Measurements from ENCODE around the gene KLHDC10.

- no peak for TF ChIP-seq EZH2 (IDR thresholded peaks at IDR 0.05; ENCODE audit: borderline replicate concordance, insufficient read depth, low read depth, low read length, poor library complexity, severe bottlenecking)
- TF ChIP-seq, protein P1, sequence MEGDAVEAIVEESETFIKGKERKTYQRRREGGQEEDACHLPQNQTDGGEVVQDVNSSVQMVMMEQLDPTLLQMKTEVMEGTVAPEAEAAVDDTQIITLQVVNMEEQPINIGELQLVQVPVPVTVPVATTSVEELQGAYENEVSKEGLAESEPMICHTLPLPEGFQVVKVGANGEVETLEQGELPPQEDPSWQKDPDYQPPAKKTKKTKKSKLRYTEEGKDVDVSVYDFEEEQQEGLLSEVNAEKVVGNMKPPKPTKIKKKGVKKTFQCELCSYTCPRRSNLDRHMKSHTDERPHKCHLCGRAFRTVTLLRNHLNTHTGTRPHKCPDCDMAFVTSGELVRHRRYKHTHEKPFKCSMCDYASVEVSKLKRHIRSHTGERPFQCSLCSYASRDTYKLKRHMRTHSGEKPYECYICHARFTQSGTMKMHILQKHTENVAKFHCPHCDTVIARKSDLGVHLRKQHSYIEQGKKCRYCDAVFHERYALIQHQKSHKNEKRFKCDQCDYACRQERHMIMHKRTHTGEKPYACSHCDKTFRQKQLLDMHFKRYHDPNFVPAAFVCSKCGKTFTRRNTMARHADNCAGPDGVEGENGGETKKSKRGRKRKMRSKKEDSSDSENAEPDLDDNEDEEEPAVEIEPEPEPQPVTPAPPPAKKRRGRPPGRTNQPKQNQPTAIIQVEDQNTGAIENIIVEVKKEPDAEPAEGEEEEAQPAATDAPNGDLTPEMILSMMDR (IDR thresholded peaks at IDR 0.05): no peak
These were observed 110.4 kb downstream of the KLHDC10 start for GRCh38 chr7:130180571-130181262.

Measured in B cell (primary cell).